Retinal pigment epithelial cell (primary cell): Measurements from ENCODE around the gene GRID2IP.
A peak's percentile ranks its signal among the peaks of the same experiment; 100 is the strongest.

Source experiments
- DNase-seq: peaks from one replicate; pipeline ENCODE4 v3.0.0-alpha.2; 2010; ENCODE audit warnings: low read depth
- H3K4me3 ChIP-seq: 2 replicates; pipeline ENCODE4 v1.5.1; 2011; ENCODE audit warnings: mild to moderate bottlenecking, low read length, control low read depth, moderate library complexity
- CTCF ChIP-seq: conservative IDR thresholded peaks from 2 replicates; pipeline ENCODE4 v1.5.1; 2011; ENCODE audit warnings: low read depth, low read length, control low read depth, inconsistent platforms

GRID2IP gene

DNA sequence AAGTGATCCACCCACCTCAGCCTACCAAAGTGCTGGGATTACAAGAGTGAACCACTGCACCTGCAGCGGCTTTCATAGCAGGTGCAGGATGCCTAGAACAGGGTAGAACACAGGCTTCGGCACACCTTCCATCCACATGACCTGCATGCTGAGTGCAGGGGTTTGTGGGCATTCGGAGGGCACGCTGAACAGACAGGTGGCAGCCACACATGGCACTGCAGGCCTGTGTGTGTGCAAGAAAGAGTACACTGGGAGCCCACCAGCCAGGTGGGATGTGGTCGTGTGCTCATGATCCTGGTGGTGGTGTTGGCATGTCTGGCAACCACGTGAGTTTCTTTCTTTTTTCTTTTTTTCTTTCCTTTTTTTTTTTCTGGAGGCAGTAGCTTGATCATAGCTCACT, 38.4 kb downstream of the GRID2IP start:
- no peak for DNase-seq
- TF ChIP-seq CTCF, result no peak
- H3K4me3 ChIP-seq, result no peak overlapping the region

DNA sequence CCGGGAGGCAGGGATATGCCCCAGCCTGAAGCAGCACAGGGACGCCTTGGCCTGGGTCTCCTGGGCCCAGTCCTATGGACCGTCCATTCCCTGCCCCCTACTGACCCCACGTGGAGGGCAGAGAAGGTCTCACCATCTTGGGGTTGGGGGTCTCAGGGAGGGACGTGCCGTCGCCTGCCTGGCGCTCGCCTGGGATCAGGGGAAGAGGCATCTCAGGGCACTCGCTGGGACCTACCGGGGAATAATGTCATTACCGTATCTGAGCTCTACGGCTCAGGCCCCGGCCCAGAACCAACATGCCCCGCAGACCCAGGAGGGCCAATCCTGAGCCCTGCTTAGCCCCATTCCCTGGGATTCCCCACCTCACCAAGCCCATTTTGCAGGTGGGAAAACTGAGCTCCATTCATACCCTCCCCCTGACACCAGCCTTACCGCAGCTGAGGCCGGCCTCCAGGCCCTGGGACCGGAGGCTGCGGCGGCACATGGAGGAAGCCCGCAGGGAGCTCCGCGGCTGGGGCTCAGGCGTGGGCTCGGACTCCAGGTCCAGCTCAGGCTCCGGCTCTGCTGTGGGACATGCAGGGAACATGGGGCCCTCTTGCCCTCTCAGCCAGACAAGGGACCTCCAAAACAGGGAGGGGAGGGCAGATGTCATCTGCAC, 40.7 kb downstream of the GRID2IP start:
- no peak for DNase-seq
- TF ChIP-seq CTCF, result no peak
- H3K4me3 ChIP-seq, result no peak overlapping the region

DNA sequence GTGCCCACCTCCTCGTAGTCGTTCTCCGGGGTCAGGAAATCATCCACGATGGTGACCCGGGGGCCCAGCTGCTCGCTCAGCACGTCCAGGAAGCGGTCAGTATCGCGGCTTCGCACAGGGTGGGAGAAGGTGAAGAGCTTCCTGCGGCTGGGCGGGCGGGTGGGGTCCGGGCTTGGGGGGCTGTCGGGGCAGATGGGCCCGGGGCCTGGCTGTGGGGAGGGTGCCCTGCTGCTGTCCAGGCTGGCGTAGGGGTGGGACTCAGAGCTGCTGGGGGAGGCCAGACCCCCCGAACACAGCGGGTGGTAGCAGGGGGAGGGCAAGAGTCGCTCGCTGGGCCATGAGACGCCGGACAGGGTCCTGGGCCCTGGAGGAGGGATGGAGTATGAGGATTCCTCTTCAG, 42.3 kb downstream of the GRID2IP start:
- DNase-seq, result no peak
- H3K4me3 ChIP-seq, result no peak overlapping the region
- no peak for TF ChIP-seq CTCF

DNA sequence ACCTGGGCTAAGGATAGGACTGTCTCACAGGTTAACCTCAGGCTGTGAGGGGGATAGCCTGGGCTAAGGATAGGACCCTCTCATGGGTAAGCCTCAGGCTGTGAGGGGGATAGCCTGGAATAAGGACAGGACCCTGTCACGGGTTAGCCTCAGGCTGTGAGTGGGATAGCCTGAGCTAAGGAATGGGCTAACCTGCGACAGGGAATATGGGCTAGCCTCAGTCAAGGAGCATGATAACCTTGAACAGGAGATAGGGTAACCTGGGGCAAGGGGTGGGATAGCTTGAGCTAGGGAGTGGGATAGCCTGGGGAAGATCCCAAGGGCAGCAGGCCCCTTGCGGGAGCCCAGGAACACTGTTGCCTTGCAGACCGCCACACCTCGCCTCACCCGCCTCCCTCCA, 42.7 kb downstream of the GRID2IP start:
- no peak overlapping the region for H3K4me3 ChIP-seq
- TF ChIP-seq CTCF, result no peak
- DNase-seq, result no peak

DNA sequence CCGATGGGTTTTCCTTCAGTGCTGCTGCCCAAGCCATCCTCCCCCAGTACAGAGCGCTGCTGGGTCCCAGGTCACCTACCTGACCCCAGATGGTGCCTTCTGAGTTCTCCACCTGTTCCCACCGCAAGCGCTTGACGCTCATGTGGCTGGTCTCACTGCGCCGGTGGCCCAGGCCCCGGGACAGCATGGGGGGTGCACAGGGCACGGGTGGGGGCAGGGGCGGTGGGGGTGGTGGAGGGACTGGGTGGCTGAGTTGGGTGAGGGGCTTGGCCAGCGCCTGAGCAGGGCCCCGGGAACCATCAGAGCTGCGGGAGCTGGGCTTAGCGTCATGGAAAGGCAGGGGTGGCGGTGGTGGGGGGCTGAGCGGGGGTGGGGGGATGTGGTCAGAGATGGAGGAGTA, 43.4 kb downstream of the GRID2IP start:
- no peak for DNase-seq
- TF ChIP-seq CTCF, result no peak
- no peak overlapping the region for H3K4me3 ChIP-seq

DNA sequence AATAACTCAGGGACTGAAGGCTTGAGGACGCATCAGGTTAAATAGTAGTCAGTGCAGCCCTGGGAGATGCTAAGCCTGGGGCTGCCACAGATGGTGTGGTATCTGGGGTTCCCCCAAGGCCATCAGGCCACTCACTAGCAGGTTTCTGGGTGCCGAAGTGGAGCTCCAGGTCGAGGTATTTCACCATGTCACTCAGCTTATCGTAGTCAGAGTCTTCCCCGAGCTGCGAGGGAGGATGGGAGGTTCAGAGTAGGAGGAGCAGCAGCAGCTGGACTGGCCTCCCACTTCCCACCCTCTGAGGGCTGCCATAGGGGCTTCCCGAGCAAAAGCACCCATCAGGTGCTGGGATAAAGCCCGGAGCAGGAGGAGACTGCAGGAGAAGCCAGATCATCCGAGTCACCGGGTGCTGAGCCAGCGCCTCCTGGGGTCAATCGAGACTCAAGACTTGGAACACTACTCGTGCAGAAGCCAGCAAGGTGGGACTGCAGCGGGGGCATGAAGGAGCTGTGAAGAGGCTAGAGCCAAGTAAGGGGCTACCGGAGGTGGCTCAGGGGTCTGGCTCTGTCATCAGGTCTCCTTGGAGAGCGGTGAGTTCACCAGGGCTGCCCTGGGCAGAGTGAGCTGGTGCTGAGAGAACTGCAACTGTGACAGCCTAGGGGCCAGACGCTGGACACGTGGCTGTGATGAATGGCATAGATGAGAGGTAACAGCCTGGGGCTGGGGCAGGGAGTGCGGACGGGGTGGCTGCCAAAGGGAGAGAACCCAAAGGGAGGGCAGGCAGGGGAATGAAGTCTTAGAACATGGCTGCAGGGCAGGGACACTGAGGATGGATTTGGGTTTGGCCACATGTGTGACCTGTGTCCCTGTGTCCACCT, 45.3 kb downstream of the GRID2IP start:
- no peak overlapping the region for H3K4me3 ChIP-seq
- DNase-seq, result no peak
- TF ChIP-seq CTCF, result no peak

- DNase-seq, result no peak
- H3K4me3 ChIP-seq, result peak overlapping the region; percentile 66
- TF ChIP-seq CTCF, result no peak
These were observed 46.3 kb downstream of the GRID2IP start for GRCh38 chr7:6504996-6505395.
